ENCODE results near the gene HIVEP2.
A peak's percentile ranks its signal among the peaks of the same experiment; 100 is the strongest.
"Not testable (repeated sequence)": the region's sequence is repeated elsewhere in the genome, so short reads cannot be mapped to it uniquely, and the experiment has no call there.

HIVEP2 gene

GRCh38 chr6:142945049-142945445 lies at the start of gene HIVEP2:
Gene HIVEP2 (minus strand): TSS chr6:142945176. CDS start chr6:142774738, 170,438 bp downstream.
- no peak for DNase-seq

- DNase-seq = no peak
Observed at GRCh38 chr6:142993977-142994376, 49.0 kb upstream of the HIVEP2 start.

GRCh38 chr6:142987490-142987889 lies 42.5 kb upstream of the HIVEP2 start:
- DNase-seq = no peak

GRCh38 chr6:142985281-142985680 lies 40.3 kb upstream of the HIVEP2 start:
- DNase-seq = no peak

GRCh38 chr6:142984386-142984785 lies 39.4 kb upstream of the HIVEP2 start:
- no peak for DNase-seq

- DNase-seq = no peak
Observed at GRCh38 chr6:142975365-142975764, 30.4 kb upstream of the HIVEP2 start.

GRCh38 chr6:142970941-142971340 lies 26.0 kb upstream of the HIVEP2 start:
- DNase-seq = not testable (repeated sequence)

- DNase-seq = no peak
Observed at GRCh38 chr6:142968601-142969000, 23.6 kb upstream of the HIVEP2 start.

GRCh38 chr6:142966294-142966693 lies 21.3 kb upstream of the HIVEP2 start:
- DNase-seq = no peak

- DNase-seq = no peak
Observed at GRCh38 chr6:142965164-142965563, 20.2 kb upstream of the HIVEP2 start.

- DNase-seq = no peak
Observed at GRCh38 chr6:142960098-142960497, 15.1 kb upstream of the HIVEP2 start.

- DNase-seq = no peak
Observed at GRCh38 chr6:142958343-142958742, 13.4 kb upstream of the HIVEP2 start.

- no peak for DNase-seq
Observed at GRCh38 chr6:142956726-142957125, 11.8 kb upstream of the HIVEP2 start.

GRCh38 chr6:142954844-142955243 lies 9.9 kb upstream of the HIVEP2 start:
- no peak for DNase-seq

- no peak for DNase-seq
Observed at GRCh38 chr6:142953373-142954273, 8.6 kb upstream of the HIVEP2 start.

GRCh38 chr6:142952614-142953013 lies 7.6 kb upstream of the HIVEP2 start:
- no peak for DNase-seq

- DNase-seq = no peak
Observed at GRCh38 chr6:142950291-142950690, 5.3 kb upstream of the HIVEP2 start.

- peak; percentile 29 for DNase-seq
Observed at GRCh38 chr6:142947714-142948480, 2.9 kb upstream of the HIVEP2 start.

GRCh38 chr6:142946924-142947713 lies 2.1 kb upstream of the HIVEP2 start:
- no peak for DNase-seq

- peak; percentile 35 for DNase-seq
Observed at GRCh38 chr6:142946181-142946923, 1.4 kb upstream of the HIVEP2 start.

- no peak for DNase-seq
Observed at GRCh38 chr6:142945446-142946180, 637 bp upstream of the HIVEP2 start.

Measured in KG1 (cell line).